Trophoblast cell (in vitro differentiated cells and primary cell): ENCODE results near the gene HEATR5A.

ENCODE experiments used
- DNase-seq, 2 donors: peaks; one replicate each; pipeline ENCODE4 v3.0.0-alpha.2; 2016
- H2AFZ ChIP-seq: 2 replicates; pipeline ENCODE4 v1.6.1; 2013; ENCODE audit warnings: low read length, moderate library complexity, mild to moderate bottlenecking; ENCODE audit not compliant: insufficient read depth, poor library complexity
- H2AK5ac ChIP-seq: 2 replicates; pipeline ENCODE4 v1.6.1; 2013; ENCODE audit warnings: mild to moderate bottlenecking, low read length
- H2BK120ac ChIP-seq: 2 replicates; pipeline ENCODE4 v1.6.1; 2013; ENCODE audit warnings: low read length, mild to moderate bottlenecking, moderate library complexity; ENCODE audit not compliant: insufficient read depth, poor library complexity
- H2BK12ac ChIP-seq: 2 replicates; pipeline ENCODE4 v1.6.1; 2013; ENCODE audit warnings: mild to moderate bottlenecking, low read length, moderate library complexity
- H2BK5ac ChIP-seq: 2 replicates; pipeline ENCODE4 v1.6.1; 2013; ENCODE audit warnings: low read length, low read depth, moderate library complexity, mild to moderate bottlenecking; ENCODE audit not compliant: poor library complexity
- H3K14ac ChIP-seq: 2 replicates; pipeline ENCODE4 v1.6.1; 2013; ENCODE audit warnings: mild to moderate bottlenecking, low read length
- H3K18ac ChIP-seq: 2 replicates; pipeline ENCODE4 v1.6.1; 2013; ENCODE audit warnings: mild to moderate bottlenecking, low read length
- H3K23ac ChIP-seq: 2 replicates; pipeline ENCODE4 v1.6.1; 2013; ENCODE audit warnings: low read length
- H3K27ac ChIP-seq: 2 replicates; pipeline ENCODE4 v1.5.1; 2013; ENCODE audit warnings: low read depth, mild to moderate bottlenecking, inconsistent platforms, low read length, moderate library complexity
- H3K27me3 ChIP-seq: 2 replicates; pipeline ENCODE4 v1.6.1; 2013; ENCODE audit warnings: inconsistent platforms, mild to moderate bottlenecking, low read length, moderate library complexity; ENCODE audit not compliant: insufficient read depth
- H3K36me3 ChIP-seq, 2 experiments: 1 replicate in 1 of 2; 2 replicates in 1 of 2; pipeline ENCODE4 v1.6.1; 2013; ENCODE audit warnings: low read length in 2 of 2, mild to moderate bottlenecking in 2 of 2, moderate library complexity in 1 of 2; ENCODE audit not compliant: insufficient read depth in 2 of 2, control insufficient read depth in 1 of 2
- H3K4ac ChIP-seq: 2 replicates; pipeline ENCODE4 v1.6.1; 2013; ENCODE audit warnings: low read depth, mild to moderate bottlenecking, low read length, moderate library complexity
- H3K4me1 ChIP-seq, 2 experiments: 1 replicate in 1 of 2; 2 replicates in 1 of 2; pipeline ENCODE4 v1.6.1; 2013; ENCODE audit warnings: low read length in 2 of 2, mild to moderate bottlenecking in 2 of 2, moderate library complexity in 1 of 2; ENCODE audit not compliant: insufficient read depth in 2 of 2, control insufficient read depth in 1 of 2
- H3K4me2 ChIP-seq: 2 replicates; pipeline ENCODE4 v1.6.1; 2013; ENCODE audit warnings: inconsistent platforms, mild to moderate bottlenecking, low read length, moderate library complexity
- H3K4me3 ChIP-seq: 2 replicates; pipeline ENCODE4 v1.5.1; 2013; ENCODE audit warnings: mild to moderate bottlenecking, low read depth, low read length, inconsistent platforms
- H3K79me1 ChIP-seq: one replicate; pipeline ENCODE4 v1.6.1; 2013; ENCODE audit warnings: low read length
- H3K79me2 ChIP-seq: 2 replicates; pipeline ENCODE4 v1.6.1; 2013; ENCODE audit warnings: low read length, mild to moderate bottlenecking; ENCODE audit not compliant: control insufficient read depth, insufficient read depth, poor library complexity
- H3K9ac ChIP-seq: 2 replicates; pipeline ENCODE4 v1.6.1; 2013; ENCODE audit warnings: mild to moderate bottlenecking, low read length
- H3K9me3 ChIP-seq: 2 replicates; pipeline ENCODE4 v1.6.1; 2013; ENCODE audit warnings: low read depth, mild to moderate bottlenecking, control low read depth, inconsistent platforms, low read length; ENCODE audit not compliant: insufficient read depth
- H4K12ac ChIP-seq: 2 replicates; pipeline ENCODE4 v1.6.1; 2013; ENCODE audit warnings: low read depth, mild to moderate bottlenecking, low read length, moderate library complexity
- H4K8ac ChIP-seq: 2 replicates; pipeline ENCODE4 v1.6.1; 2013; ENCODE audit warnings: low read depth, mild to moderate bottlenecking, low read length, moderate library complexity
- H4K91ac ChIP-seq: one replicate; pipeline ENCODE4 v1.6.1; 2013; ENCODE audit warnings: low read depth, mild to moderate bottlenecking, low read length, moderate library complexity
- WGBS: extraction: QIAGEN DNeasy Blood & Tissue Kit; methylation state at CpG from one replicate; pipeline ENCODE4 v1.1.7; 2013; ENCODE audit warnings: missing lambda C conversion rate; ENCODE audit not compliant: insufficient read length, insufficient coverage; ENCODE audit errors: extremely low coverage; 5-methylcytosine and 5-hydroxymethylcytosine counted together

Gene HEATR5A

GRCh38 chr14:31408421-31408820, 11.9 kb downstream of the HEATR5A start:
- peaks cover 2% of the 10 kb centered on the region for H3K79me2 ChIP-seq
- peaks cover 0 to 4% of the 10 kb centered on the region in 2 experiments for H3K36me3 ChIP-seq
- no peak overlapping the region for H4K12ac ChIP-seq
- H3K18ac ChIP-seq, result no peak overlapping the region
- no peak overlapping the region for H2AFZ ChIP-seq
- H3K23ac ChIP-seq, result no peak overlapping the region
- H3K27ac ChIP-seq, result no peak overlapping the region
- no peak overlapping the region for H4K91ac ChIP-seq
- no peak overlapping the region for H2BK12ac ChIP-seq
- H2BK5ac ChIP-seq, result no peak overlapping the region
- no peak overlapping the region for H3K9ac ChIP-seq
- H3K4me1 ChIP-seq, result no peaks in the 10 kb centered on the region
- no peak overlapping the region for H3K4me3 ChIP-seq
- WGBS, result no CpG with 5 or more reads among the region's 1 CpG
- no peak for DNase-seq
- no peaks in the 10 kb centered on the region for H3K9me3 ChIP-seq
- H3K4ac ChIP-seq, result no peak overlapping the region
- no peak overlapping the region for H2BK120ac ChIP-seq
- H4K8ac ChIP-seq, result no peak overlapping the region
- no peak overlapping the region for H3K4me2 ChIP-seq
- H3K79me1 ChIP-seq, result no peaks in the 10 kb centered on the region
- no peaks in the 10 kb centered on the region for H3K27me3 ChIP-seq
- H2AK5ac ChIP-seq, result no peak overlapping the region
- no peak overlapping the region for H3K14ac ChIP-seq

DNA sequence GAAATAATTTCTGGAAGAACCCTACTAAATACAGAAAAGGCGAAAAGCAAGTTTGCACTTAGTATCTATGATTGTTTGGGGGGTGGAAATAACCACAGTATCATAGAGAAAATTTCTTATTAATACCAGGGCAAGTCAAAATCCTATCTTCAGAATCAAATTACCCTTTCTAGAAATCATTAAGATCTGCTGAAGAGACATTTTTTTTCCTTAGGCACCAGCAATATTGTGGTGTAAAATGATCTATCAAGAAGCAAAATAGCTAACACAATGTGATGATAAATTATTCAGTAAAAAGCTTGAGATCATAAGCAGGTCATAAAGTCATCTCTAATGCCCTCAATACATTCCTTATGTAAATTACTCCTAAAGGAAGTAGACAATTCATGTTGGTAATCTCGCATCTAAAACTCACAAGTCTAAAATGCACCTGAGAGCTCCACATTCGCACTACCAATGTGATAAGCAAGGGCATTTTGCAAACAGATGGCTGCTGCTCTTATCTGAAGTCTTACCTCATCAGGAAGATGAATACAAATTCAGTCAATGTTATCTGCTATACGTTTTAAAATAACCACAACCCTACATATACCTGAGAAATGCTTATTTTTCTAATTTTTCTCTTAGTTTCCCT, 14.6 kb downstream of the HEATR5A start:
- WGBS, result no CpG with 5 or more reads among the region's 4 CpGs
- no peaks in the 10 kb centered on the region for H3K79me1 ChIP-seq
- H3K27me3 ChIP-seq, result no peaks in the 10 kb centered on the region
- H3K9me3 ChIP-seq, result no peaks in the 10 kb centered on the region
- H3K4ac ChIP-seq, result no peak overlapping the region
- H3K36me3 ChIP-seq, result peaks cover 3 to 4% of the 10 kb centered on the region in 2 experiments
- H3K27ac ChIP-seq, result no peak overlapping the region
- no peak overlapping the region for H4K91ac ChIP-seq
- H2BK5ac ChIP-seq, result no peak overlapping the region
- no peak overlapping the region for H2BK120ac ChIP-seq
- H3K4me2 ChIP-seq, result no peak overlapping the region
- no peak overlapping the region for H3K4me3 ChIP-seq
- H2AK5ac ChIP-seq, result no peak overlapping the region
- H3K79me2 ChIP-seq, result peaks cover 2% of the 10 kb centered on the region
- H4K8ac ChIP-seq, result no peak overlapping the region
- H2AFZ ChIP-seq, result no peak overlapping the region
- no peak overlapping the region for H3K14ac ChIP-seq
- no peak overlapping the region for H2BK12ac ChIP-seq
- no peak for DNase-seq
- no peaks in the 10 kb centered on the region for H3K4me1 ChIP-seq
- no peak overlapping the region for H3K23ac ChIP-seq
- H3K9ac ChIP-seq, result no peak overlapping the region
- H4K12ac ChIP-seq, result no peak overlapping the region
- no peak overlapping the region for H3K18ac ChIP-seq

- Histone ChIP-seq H3K79me2 (peaks cover 2% of the 10 kb centered on the region), H3K4me3 (no peak overlapping the region), H2BK12ac (no peak overlapping the region), H3K14ac (no peak overlapping the region), H3K79me1 (no peaks in the 10 kb centered on the region), H2AK5ac (no peak overlapping the region), H3K9ac (no peak overlapping the region), H2AFZ (no peak overlapping the region), H4K91ac (peak overlapping the region; percentile 14), H3K36me3 (peaks cover 3 to 4% of the 10 kb centered on the region in 2 experiments), H3K4ac (peak overlapping the region; percentile 89), H3K27me3 (no peaks in the 10 kb centered on the region), H3K4me2 (no peak overlapping the region), H3K9me3 (no peaks in the 10 kb centered on the region), H3K23ac (no peak overlapping the region), H3K27ac (no peak overlapping the region), H2BK5ac (no peak overlapping the region), H2BK120ac (no peak overlapping the region), H4K12ac (no peak overlapping the region), H3K4me1 (no peaks in the 10 kb centered on the region), H4K8ac (no peak overlapping the region), H3K18ac (no peak overlapping the region)
- no peak for DNase-seq
- WGBS, result no CpG with 5 or more reads among the region's 8 CpGs
These were observed 15.2 kb downstream of the HEATR5A start for GRCh38 chr14:31405106-31405505.

GRCh38 chr14:31403707-31404106, 16.6 kb downstream of the HEATR5A start:
- Histone ChIP-seq H3K79me2 (peaks cover 2% of the 10 kb centered on the region), H3K18ac (no peak overlapping the region), H3K9me3 (no peaks in the 10 kb centered on the region), H3K36me3 (peaks cover 3 to 6% of the 10 kb centered on the region in 2 experiments), H4K8ac (no peak overlapping the region), H3K4me2 (no peak overlapping the region), H3K4me3 (no peak overlapping the region), H2BK5ac (no peak overlapping the region), H4K91ac (no peak overlapping the region), H4K12ac (no peak overlapping the region), H3K23ac (no peak overlapping the region), H3K79me1 (no peaks in the 10 kb centered on the region), H3K27ac (no peak overlapping the region), H2BK120ac (no peak overlapping the region), H2BK12ac (no peak overlapping the region), H3K4me1 (no peaks in the 10 kb centered on the region), H2AK5ac (no peak overlapping the region), H3K9ac (no peak overlapping the region), H2AFZ (no peak overlapping the region), H3K4ac (no peak overlapping the region), H3K27me3 (no peaks in the 10 kb centered on the region), H3K14ac (no peak overlapping the region)
- WGBS, result no CpG with 5 or more reads among the region's 3 CpGs
- DNase-seq, result no peak
